Astrocyte (in vitro differentiated cells and primary cell): ENCODE measurements around the gene ZNF839.

ENCODE experiments used
- EZH2 ChIP-seq: IDR thresholded peaks from 2 replicates; pipeline ENCODE4 v1.6.1; 2012; ENCODE audit warnings: mild to moderate bottlenecking, low read length, inconsistent platforms; ENCODE audit not compliant: insufficient read depth
- TF ChIP-seq, protein P1 (sequence below): IDR thresholded peaks from 2 replicates; pipeline ENCODE4 v1.5.1; 2011; ENCODE audit warnings: low read depth, mild to moderate bottlenecking, inconsistent platforms, low read length, moderate library complexity; ENCODE audit not compliant: insufficient read depth

DNA sequence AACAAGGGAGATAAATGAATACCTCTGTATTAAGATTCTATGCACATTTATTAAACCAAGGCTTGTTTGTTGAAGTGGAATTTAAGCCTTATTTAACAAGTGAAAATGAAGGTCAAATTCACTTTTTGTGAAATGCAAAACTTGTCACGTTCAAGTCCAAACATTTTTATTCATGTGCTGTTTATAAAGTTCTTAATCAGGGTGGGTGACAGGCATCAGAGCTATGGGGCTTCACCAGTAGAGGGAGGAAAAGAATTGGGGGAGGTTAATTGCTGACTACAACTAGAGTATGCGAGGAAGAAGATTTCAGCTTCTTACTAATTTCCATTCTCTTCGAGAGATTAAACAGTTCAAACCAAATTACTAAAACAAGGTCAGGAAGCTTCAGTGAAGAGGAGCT, 24.3 kb upstream of the ZNF839 start:
- TF ChIP-seq, protein P1, sequence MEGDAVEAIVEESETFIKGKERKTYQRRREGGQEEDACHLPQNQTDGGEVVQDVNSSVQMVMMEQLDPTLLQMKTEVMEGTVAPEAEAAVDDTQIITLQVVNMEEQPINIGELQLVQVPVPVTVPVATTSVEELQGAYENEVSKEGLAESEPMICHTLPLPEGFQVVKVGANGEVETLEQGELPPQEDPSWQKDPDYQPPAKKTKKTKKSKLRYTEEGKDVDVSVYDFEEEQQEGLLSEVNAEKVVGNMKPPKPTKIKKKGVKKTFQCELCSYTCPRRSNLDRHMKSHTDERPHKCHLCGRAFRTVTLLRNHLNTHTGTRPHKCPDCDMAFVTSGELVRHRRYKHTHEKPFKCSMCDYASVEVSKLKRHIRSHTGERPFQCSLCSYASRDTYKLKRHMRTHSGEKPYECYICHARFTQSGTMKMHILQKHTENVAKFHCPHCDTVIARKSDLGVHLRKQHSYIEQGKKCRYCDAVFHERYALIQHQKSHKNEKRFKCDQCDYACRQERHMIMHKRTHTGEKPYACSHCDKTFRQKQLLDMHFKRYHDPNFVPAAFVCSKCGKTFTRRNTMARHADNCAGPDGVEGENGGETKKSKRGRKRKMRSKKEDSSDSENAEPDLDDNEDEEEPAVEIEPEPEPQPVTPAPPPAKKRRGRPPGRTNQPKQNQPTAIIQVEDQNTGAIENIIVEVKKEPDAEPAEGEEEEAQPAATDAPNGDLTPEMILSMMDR = peak; percentile 53
- TF ChIP-seq EZH2 = no peak
